SK-MEL-5 (cell line): ENCODE measurements around the gene MORC4. TPM values are rescaled to one million over a fixed set of nuclear protein-coding genes. Genes with fewer than 3 reads are reported as not detected.

ENCODE experiments used
- DNase-seq: peaks from one replicate; pipeline ENCODE4 v3.0.0-alpha.2; 2016; ENCODE audit warnings: low read depth, low spot score
- in situ Hi-C: cut with HindIII; loops from 2 replicates; pipeline ENCODE4 v1.10.0; 2016; ENCODE audit warnings: low sequenced_read_pairs, high pct_unique_total_duplicates, low pct_unique_long_range_greater_than_20kb
- total RNA-seq: library from RNA; depleted of rRNA; stranded (reverse); fragments of >200 nt; shearing (Covaris generic); gene quantifications from 2 replicates; pipeline ENCODE4 v1.2.3, GENCODE V29; 2014

The MORC4 gene
- total RNA-seq, 1 experiment from 2014 or later = 13.7 TPM

GRCh38 chrX:106957856-106958255 lies 42.2 kb downstream of the MORC4 start:
- in situ Hi-C loops = no loop called here
- no peak for DNase-seq

- no peak for DNase-seq
- in situ Hi-C loops = no loop called here
Measured at GRCh38 chrX:106955004-106955772, 44.8 kb downstream of the MORC4 start.

- in situ Hi-C loops = no loop called here
- no peak for DNase-seq
Measured at GRCh38 chrX:106954041-106954440, 46.0 kb downstream of the MORC4 start.

- in situ Hi-C loops = no loop called here
- DNase-seq = peak; percentile 48
Measured at GRCh38 chrX:106952988-106953387, 47.0 kb downstream of the MORC4 start.

- in situ Hi-C loops = no loop called here
- DNase-seq = no peak
Measured at GRCh38 chrX:106952538-106952937, 47.5 kb downstream of the MORC4 start.

- no peak for DNase-seq
- in situ Hi-C loops = no loop called here
Measured at GRCh38 chrX:106952089-106952488, 47.9 kb downstream of the MORC4 start.

GRCh38 chrX:106951230-106951629 lies 48.8 kb downstream of the MORC4 start:
- DNase-seq = no peak
- in situ Hi-C loops = no loop called here

GRCh38 chrX:106950381-106950780 lies 49.6 kb downstream of the MORC4 start:
- in situ Hi-C loops = no loop called here
- peak; percentile 88 for DNase-seq

GRCh38 chrX:106949366-106949765 lies 50.6 kb downstream of the MORC4 start:
- DNase-seq = no peak
- in situ Hi-C loops = no loop called here

GRCh38 chrX:106948641-106949040 lies 51.4 kb downstream of the MORC4 start:
- no peak for DNase-seq
- in situ Hi-C loops = no loop called here

GRCh38 chrX:106946464-106946863 lies 53.5 kb downstream of the MORC4 start:
- in situ Hi-C loops = no loop called here
- no peak for DNase-seq

- in situ Hi-C loops = no loop called here
- no peak for DNase-seq
Measured at GRCh38 chrX:106940068-106940467, 59.9 kb downstream of the MORC4 start.

GRCh38 chrX:106939566-106939965 lies 60.4 kb downstream of the MORC4 start:
- no peak for DNase-seq
- in situ Hi-C loops = no loop called here

GRCh38 chrX:106936246-106936645 lies 63.8 kb downstream of the MORC4 start:
- DNase-seq = no peak
- in situ Hi-C loops = no loop called here

GRCh38 chrX:106935175-106935574 lies 64.8 kb downstream of the MORC4 start:
- in situ Hi-C loops = no loop called here
- no peak for DNase-seq

- in situ Hi-C loops = no loop called here
- DNase-seq = no peak
Measured at GRCh38 chrX:106933538-106933961, 66.5 kb downstream of the MORC4 start.

GRCh38 chrX:106932960-106933537 lies 67.0 kb downstream of the MORC4 start:
- in situ Hi-C loops = no loop called here
- DNase-seq = no peak

GRCh38 chrX:106932492-106932923 lies 67.5 kb downstream of the MORC4 start:
- in situ Hi-C loops = no loop called here
- DNase-seq = no peak

- peak; percentile 93 for DNase-seq
- in situ Hi-C loops = no loop called here
Measured at GRCh38 chrX:106931831-106932491, 68.1 kb downstream of the MORC4 start.
